Coronary artery (tissue), 2 donors: ENCODE results near the gene BLACAT1.

Source experiments
- DNase-seq: peaks from one replicate; pipeline ENCODE4 v3.0.0-alpha.2; 2017; ENCODE audit warnings: low spot score
- H3K27ac ChIP-seq, 2 donors: fragments of 200-600 bp; sonication (generic); one replicate each; pipeline ENCODE4 v1.5.1; 2016 to 2019
- H3K4me3 ChIP-seq: fragments of 200-600 bp; sonication (generic); 2 replicates; pipeline ENCODE4 v1.5.1; 2016; ENCODE audit warnings: mild to moderate bottlenecking, moderate library complexity
- CTCF ChIP-seq: fragments of 200-600 bp; sonication (generic); IDR thresholded peaks from one replicate; pipeline ENCODE4 v1.5.1; 2019; ENCODE audit warnings: antibody characterized with exemption

BLACAT1 gene

DNA sequence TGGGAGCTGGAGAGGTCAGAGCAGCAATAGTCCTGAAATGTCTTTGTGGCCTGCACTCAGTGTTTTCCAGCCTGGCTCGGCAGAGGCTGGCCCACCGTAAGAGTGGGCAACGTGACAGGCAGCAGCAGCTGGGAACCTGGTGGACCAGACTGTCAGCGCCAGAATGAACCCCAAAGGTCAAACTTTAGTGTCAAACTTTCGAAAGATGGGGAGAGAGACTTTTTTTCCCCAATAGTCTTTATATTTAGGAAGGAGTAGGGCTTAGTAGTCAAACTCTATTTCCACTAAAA is 10.3 kb downstream of the BLACAT1 start:
- no peak for TF ChIP-seq CTCF
- no peak for DNase-seq
- Histone ChIP-seq H3K4me3 (peak overlapping the region; percentile 67), H3K27ac (peak overlapping the region; percentile 40 to 71)

GRCh38 chr1:205444931-205445645 is 10.8 kb downstream of the BLACAT1 start:
- DNase-seq = peak; percentile 86
- H3K4me3 ChIP-seq = peak overlapping the region; percentile 67
- H3K27ac ChIP-seq = peak overlapping the region; percentile 40 to 71
- TF ChIP-seq CTCF = no peak

DNA sequence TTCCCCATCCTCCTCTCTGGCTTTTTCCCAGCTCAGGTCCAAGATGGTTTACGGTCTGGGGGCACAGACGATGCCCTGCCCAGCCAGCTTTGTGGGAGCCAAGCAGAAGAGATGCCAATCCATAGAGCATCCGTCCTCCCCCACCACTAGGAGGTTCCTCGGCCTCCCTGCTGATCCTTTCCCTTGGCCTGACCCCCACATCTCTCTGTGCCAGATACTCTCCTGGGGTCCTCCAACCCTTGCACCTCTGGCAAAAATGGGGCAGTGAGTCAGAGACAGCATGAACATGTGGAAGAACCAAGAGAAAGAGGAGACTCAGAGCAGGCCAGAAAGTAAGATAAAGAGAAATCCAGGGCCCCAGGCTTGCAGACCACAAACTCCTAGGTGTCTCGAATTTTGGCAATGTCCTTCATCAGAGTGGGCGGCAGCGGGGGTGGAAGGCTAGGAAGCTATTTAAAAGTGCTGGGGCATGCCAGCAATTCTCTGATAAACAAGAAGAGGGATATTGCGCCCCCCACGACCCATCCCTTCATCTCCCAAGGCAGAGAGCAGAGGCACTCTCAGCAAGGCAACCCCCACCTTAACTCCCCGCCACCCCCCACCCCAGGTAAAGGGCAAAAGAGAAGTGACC is 11.4 kb downstream of the BLACAT1 start:
- H3K27ac ChIP-seq = peak overlapping the region; percentile 40 to 71

GRCh38 chr1:205443585-205444299 is 12.1 kb downstream of the BLACAT1 start:
- no peak for TF ChIP-seq CTCF
- Histone ChIP-seq H3K27ac (no peak overlapping the region), H3K4me3 (no peak overlapping the region)
- DNase-seq = no peak

More for the DNA sequence above, 11.4 kb downstream of the BLACAT1 start:
- peak overlapping the region; percentile 67 for H3K4me3 ChIP-seq
- no peak for DNase-seq
- TF ChIP-seq CTCF = no peak

GRCh38 chr1:205442051-205442725 is 13.7 kb downstream of the BLACAT1 start:
- DNase-seq = no peak

DNA sequence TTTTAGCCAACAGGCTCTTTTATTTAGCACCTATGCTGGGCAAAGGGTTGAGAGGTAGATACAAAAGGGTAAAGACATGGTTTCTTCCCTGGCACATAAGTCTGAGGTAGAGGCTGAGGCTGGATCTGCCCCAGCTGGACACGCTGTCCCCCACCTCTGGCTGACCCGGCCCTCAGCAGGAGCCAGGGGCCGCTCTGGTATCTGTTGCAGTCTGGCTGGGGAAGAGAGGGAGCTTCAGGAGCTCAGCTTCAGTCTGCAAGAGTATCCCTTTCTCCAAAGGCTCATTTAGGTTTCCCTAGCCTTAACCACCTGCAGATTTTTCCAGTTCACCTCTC is 14.2 kb downstream of the BLACAT1 start:
- no peak overlapping the region for H3K27ac ChIP-seq
- no peak for DNase-seq
- TF ChIP-seq CTCF = no peak
- H3K4me3 ChIP-seq = no peak overlapping the region

More at GRCh38 chr1:205442051-205442725, 13.7 kb downstream of the BLACAT1 start:
- TF ChIP-seq CTCF = no peak
- H3K27ac ChIP-seq = no peak overlapping the region
- no peak overlapping the region for H3K4me3 ChIP-seq
